Hepatocyte (in vitro differentiated cells): ENCODE data around the gene LRRC1. TPM values are rescaled to one million over a fixed set of nuclear protein-coding genes. Genes with fewer than 3 reads are reported as not detected.

ENCODE experiments used
- DNase-seq: peaks from one replicate; pipeline ENCODE4 v3.0.0-alpha.2; 2016; ENCODE audit warnings: low spot score
- H2AFZ ChIP-seq: fragments of 200-600 bp; sonication (generic); 2 replicates; pipeline ENCODE4 v1.6.0; 2016; ENCODE audit warnings: antibody characterized with exemption, mild to moderate bottlenecking
- H3K27ac ChIP-seq: fragments of 200-600 bp; sonication (generic); 2 replicates; pipeline ENCODE4 v1.5.1; 2016; ENCODE audit warnings: mild to moderate bottlenecking
- H3K27me3 ChIP-seq: fragments of 200-600 bp; sonication (generic); 2 replicates; pipeline ENCODE4 v1.6.1; 2016
- H3K36me3 ChIP-seq: fragments of 200-600 bp; sonication (generic); replicated peaks from 2 replicates; pipeline ENCODE4 v1.5.1; 2016; ENCODE audit warnings: low read depth; ENCODE audit not compliant: insufficient read depth
- H3K4me1 ChIP-seq: fragments of 200-600 bp; sonication (generic); 2 replicates; pipeline ENCODE4 v1.5.1; 2016; ENCODE audit warnings: mild to moderate bottlenecking, moderate library complexity; ENCODE audit not compliant: insufficient read depth
- H3K4me2 ChIP-seq: fragments of 200-600 bp; sonication (generic); 2 replicates; pipeline ENCODE4 v1.6.0; 2016
- H3K4me3 ChIP-seq: fragments of 200-600 bp; sonication (generic); 2 replicates; pipeline ENCODE4 v1.5.1; 2016; ENCODE audit warnings: mild to moderate bottlenecking
- H3K79me2 ChIP-seq: fragments of 200-600 bp; sonication (generic); 2 replicates; pipeline ENCODE4 v1.6.0; 2017; ENCODE audit warnings: mild to moderate bottlenecking
- H3K9me2 ChIP-seq: fragments of 200-600 bp; sonication (generic); replicated peaks from 2 replicates; pipeline ENCODE4 v1.6.0; 2017; ENCODE audit warnings: mild to moderate bottlenecking; ENCODE audit not compliant: insufficient read depth
- H3K9me3 ChIP-seq: fragments of 200-600 bp; sonication (generic); 2 replicates; pipeline ENCODE4 v1.5.1; 2016; ENCODE audit warnings: low read depth, mild to moderate bottlenecking
- H4K20me1 ChIP-seq: fragments of 200-600 bp; sonication (generic); 2 replicates; pipeline ENCODE4 v1.6.0; 2016; ENCODE audit warnings: mild to moderate bottlenecking; ENCODE audit not compliant: insufficient read depth, poor library complexity, severe bottlenecking
- EZH2 ChIP-seq: fragments of 200-600 bp; sonication (generic); IDR thresholded peaks from 2 replicates; pipeline ENCODE4 v1.6.1; 2016; ENCODE audit warnings: antibody characterized with exemption, mild to moderate bottlenecking, borderline replicate concordance
- EZH2phosphoT487 ChIP-seq: fragments of 200-600 bp; sonication (generic); IDR thresholded peaks from one replicate; pipeline ENCODE4 v1.6.1; 2018; ENCODE audit warnings: antibody characterized with exemption, mild to moderate bottlenecking, low read depth, moderate library complexity; ENCODE audit not compliant: unreplicated experiment, severe bottlenecking
- WGBS: methylation state at CpG from one replicate; pipeline ENCODE4 v1.1.6; 2016; ENCODE audit warnings: low lambda C conversion rate; ENCODE audit errors: missing lambda C conversion rate; 5-methylcytosine and 5-hydroxymethylcytosine counted together
- polyA plus RNA-seq: library from polyadenylated mRNA; unstranded; fragments of >200 nt; fragmentation: Nextera tagmentation; extraction: Ambion mirVana; gene quantifications from 2 replicates; pipeline ENCODE4 v1.2.1, GENCODE V29; 2016
- total RNA-seq: library from RNA; depleted of rRNA; stranded (reverse); fragments of >200 nt; gene quantifications from 2 replicates; pipeline ENCODE4 v1.2.3, GENCODE V29; 2014
- TF ChIP-seq, protein P1 (sequence below): fragments of 200-600 bp; sonication (generic); IDR thresholded peaks from 2 replicates; pipeline ENCODE4 v1.5.1; 2016; ENCODE audit warnings: antibody characterized with exemption, mild to moderate bottlenecking; ENCODE audit not compliant: poor library complexity

LRRC1 gene
- total and polyA plus RNA-seq, 2 experiments from 2014 or later, result 54.3 to 61.4 TPM

DNA sequence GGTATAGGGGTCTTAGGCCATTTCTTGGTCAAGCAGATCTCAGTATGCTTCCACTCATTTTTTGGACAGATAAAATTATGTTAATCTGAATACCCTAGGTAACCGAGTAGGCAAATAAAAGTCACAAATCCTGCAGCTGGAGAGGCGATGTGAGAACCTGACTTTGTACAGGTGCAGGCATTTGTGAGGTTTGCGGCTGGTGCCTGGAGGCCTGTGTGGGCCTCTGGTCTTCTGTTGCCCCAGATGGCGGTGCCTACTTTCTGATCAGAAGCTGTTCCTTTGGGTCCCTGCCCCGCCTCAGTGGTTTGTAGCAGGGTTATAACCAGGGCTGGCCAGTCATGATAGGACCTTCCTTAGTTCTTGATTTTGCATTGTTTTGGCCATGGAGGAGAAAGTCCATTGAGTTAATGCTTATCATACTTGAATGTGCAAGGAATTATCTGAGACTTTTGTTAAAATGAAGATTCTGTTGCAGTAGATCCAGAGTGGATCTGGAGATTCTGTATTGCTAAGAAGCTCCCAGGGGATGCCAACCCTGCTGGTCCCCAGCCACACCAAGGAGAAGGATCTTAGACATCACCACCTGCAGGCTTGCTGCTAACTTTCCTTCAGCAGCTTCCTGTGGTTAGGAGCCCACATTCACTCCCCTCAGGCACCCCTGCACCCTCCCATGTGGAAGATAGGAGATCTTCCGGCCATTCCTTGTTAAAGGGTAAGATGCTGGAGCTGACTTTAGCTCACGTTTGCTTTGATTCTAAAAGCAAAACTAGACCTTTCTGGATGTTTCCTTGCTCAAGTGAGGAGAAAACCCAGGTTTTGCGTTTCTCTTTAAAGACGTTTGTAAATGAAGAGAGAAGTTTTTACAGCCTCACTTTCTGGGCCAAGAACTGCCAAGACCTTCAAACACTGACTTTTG, 50.7 kb downstream of the LRRC1 start:
- DNase-seq, result no peak
- 94% methylated on average over 9 of the region's 9 CpGs for WGBS
- no peak overlapping the region for H3K4me3 ChIP-seq
- TF ChIP-seq, protein P1, sequence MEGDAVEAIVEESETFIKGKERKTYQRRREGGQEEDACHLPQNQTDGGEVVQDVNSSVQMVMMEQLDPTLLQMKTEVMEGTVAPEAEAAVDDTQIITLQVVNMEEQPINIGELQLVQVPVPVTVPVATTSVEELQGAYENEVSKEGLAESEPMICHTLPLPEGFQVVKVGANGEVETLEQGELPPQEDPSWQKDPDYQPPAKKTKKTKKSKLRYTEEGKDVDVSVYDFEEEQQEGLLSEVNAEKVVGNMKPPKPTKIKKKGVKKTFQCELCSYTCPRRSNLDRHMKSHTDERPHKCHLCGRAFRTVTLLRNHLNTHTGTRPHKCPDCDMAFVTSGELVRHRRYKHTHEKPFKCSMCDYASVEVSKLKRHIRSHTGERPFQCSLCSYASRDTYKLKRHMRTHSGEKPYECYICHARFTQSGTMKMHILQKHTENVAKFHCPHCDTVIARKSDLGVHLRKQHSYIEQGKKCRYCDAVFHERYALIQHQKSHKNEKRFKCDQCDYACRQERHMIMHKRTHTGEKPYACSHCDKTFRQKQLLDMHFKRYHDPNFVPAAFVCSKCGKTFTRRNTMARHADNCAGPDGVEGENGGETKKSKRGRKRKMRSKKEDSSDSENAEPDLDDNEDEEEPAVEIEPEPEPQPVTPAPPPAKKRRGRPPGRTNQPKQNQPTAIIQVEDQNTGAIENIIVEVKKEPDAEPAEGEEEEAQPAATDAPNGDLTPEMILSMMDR, result no peak
- TF ChIP-seq EZH2phosphoT487 (no peak), EZH2 (no peak)
- H3K9me2 ChIP-seq, result no peaks in the 10 kb centered on the region
- no peak overlapping the region for H3K27ac ChIP-seq
- no peaks in the 10 kb centered on the region for H4K20me1 ChIP-seq
- H3K9me3 ChIP-seq, result peaks cover under 1% of the 10 kb centered on the region
- H3K79me2 ChIP-seq, result peaks cover 98% of the 10 kb centered on the region
- H2AFZ ChIP-seq, result no peak overlapping the region
- H3K4me1 ChIP-seq, result no peaks in the 10 kb centered on the region
- H3K27me3 ChIP-seq, result no peaks in the 10 kb centered on the region
- H3K36me3 ChIP-seq, result no peaks in the 10 kb centered on the region
- no peak overlapping the region for H3K4me2 ChIP-seq

DNA sequence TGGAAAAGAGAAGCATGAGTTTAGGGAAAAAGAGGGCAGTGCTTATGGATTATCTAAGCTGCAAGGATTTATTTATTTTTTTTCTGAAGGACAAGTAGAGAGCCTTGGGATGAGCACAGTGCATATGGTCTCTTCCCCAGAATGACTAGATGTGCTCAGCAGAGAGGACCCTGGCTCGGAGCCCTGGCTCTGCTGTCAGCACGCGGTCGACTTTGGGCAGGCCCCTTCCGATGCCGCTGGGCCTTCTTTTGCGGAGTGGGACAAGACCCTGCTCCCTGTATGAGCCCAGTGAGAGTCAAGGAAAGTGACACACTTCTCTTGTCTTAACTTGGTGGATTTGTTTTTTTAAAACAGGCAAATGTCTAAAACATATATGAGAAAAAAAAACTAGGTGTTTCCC, 51.4 kb downstream of the LRRC1 start:
- H3K4me1 ChIP-seq, result no peaks in the 10 kb centered on the region
- no peak overlapping the region for H3K4me2 ChIP-seq
- WGBS, result 86% methylated on average over 7 of the region's 7 CpGs
- no peaks in the 10 kb centered on the region for H4K20me1 ChIP-seq
- no peaks in the 10 kb centered on the region for H3K9me2 ChIP-seq
- H3K27ac ChIP-seq, result no peak overlapping the region
- H3K36me3 ChIP-seq, result no peaks in the 10 kb centered on the region
- H3K79me2 ChIP-seq, result peaks cover 98% of the 10 kb centered on the region
- no peak overlapping the region for H3K4me3 ChIP-seq
- TF ChIP-seq EZH2phosphoT487 (no peak), EZH2 (no peak)
- TF ChIP-seq, protein P1, result no peak
- DNase-seq, result no peak
- no peaks in the 10 kb centered on the region for H3K27me3 ChIP-seq
- H2AFZ ChIP-seq, result no peak overlapping the region
- no peaks in the 10 kb centered on the region for H3K9me3 ChIP-seq

DNA sequence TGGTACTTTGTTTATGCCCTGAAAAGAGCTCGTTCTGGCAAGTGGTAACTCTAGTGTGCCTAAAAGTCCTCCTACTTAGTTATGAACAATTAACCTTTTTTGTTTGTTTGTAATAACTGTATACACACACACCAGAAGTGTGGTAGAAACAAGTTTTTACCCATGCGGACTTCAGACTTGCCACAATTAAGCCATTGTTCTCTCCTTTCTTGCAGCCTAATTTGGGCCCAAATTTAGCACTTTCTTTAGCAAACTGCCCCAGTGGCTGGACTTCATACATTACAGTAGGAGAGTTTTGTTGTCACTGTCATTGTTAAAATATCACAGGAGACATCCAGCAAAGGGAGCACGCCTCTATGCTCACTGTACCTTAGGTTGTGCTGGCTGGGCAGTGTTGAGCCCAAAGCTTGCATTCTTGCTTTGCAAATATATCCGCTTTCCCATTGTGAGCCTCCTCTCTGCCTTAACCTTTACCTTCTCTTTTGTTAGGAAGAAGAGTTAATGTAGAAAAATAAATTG, 53.0 kb downstream of the LRRC1 start:
- H3K4me2 ChIP-seq, result no peak overlapping the region
- no peaks in the 10 kb centered on the region for H3K9me2 ChIP-seq
- TF ChIP-seq EZH2phosphoT487, result no peak
- TF ChIP-seq EZH2, result no peak
- TF ChIP-seq, protein P1, result no peak
- H3K27me3 ChIP-seq, result no peaks in the 10 kb centered on the region
- no peak overlapping the region for H3K27ac ChIP-seq
- H3K4me3 ChIP-seq, result no peak overlapping the region
- no peak for DNase-seq
- H2AFZ ChIP-seq, result no peak overlapping the region
- 83% methylated on average over 4 of the region's 4 CpGs for WGBS
- H3K79me2 ChIP-seq, result peaks cover 98% of the 10 kb centered on the region
- no peaks in the 10 kb centered on the region for H3K9me3 ChIP-seq
- no peaks in the 10 kb centered on the region for H3K4me1 ChIP-seq
- H4K20me1 ChIP-seq, result no peaks in the 10 kb centered on the region
- no peaks in the 10 kb centered on the region for H3K36me3 ChIP-seq
